DND-41 (cell line): ENCODE data around the gene PTPRN2.

Experiments used
- ATAC-seq: fragments of 200-7000 bp; cut with Tn5 transposase; 3 replicates; pipeline ENCODE4 v1.9.1; 2021; ENCODE audit warnings: low read depth; ENCODE audit not compliant: insufficient read depth
- DNase-seq: peaks from one replicate; pipeline ENCODE4 v3.0.0-alpha.2; 2020
- H2AFZ ChIP-seq: 2 replicates; pipeline ENCODE4 v1.6.0; 2012; ENCODE audit warnings: low read depth, low read length
- H3K27ac ChIP-seq: 2 replicates; pipeline ENCODE4 v1.5.1; 2012; ENCODE audit warnings: low read length, inconsistent platforms
- H3K27me3 ChIP-seq: fragments of 200-600 bp; sonication (generic); 2 replicates; pipeline ENCODE4 v1.6.0; 2012; ENCODE audit warnings: low read length, mild to moderate bottlenecking, inconsistent platforms; ENCODE audit not compliant: insufficient read depth, poor library complexity
- H3K36me3 ChIP-seq: 2 replicates; pipeline ENCODE4 v1.5.1; 2012; ENCODE audit warnings: low read length, inconsistent platforms; ENCODE audit not compliant: insufficient read depth
- H3K4me1 ChIP-seq: 2 replicates; pipeline ENCODE4 v1.5.1; 2012; ENCODE audit warnings: mild to moderate bottlenecking, low read length; ENCODE audit not compliant: insufficient read depth
- H3K4me2 ChIP-seq: 2 replicates; pipeline ENCODE4 v1.6.0; 2012; ENCODE audit warnings: mild to moderate bottlenecking, moderate library complexity, low read length, inconsistent platforms; ENCODE audit not compliant: insufficient read depth
- H3K4me3 ChIP-seq, 2 experiments: fragments of 200-600 bp in 1 of 2; shearing (Covaris generic) in 1 of 2; 2 replicates each; pipeline ENCODE4 v1.5.1; 2012 to 2016; ENCODE audit warnings: inconsistent platforms in 2 of 2, low read length in 2 of 2, mild to moderate bottlenecking in 2 of 2, low read depth in 1 of 2, moderate library complexity in 1 of 2
- H3K79me2 ChIP-seq: 2 replicates; pipeline ENCODE4 v1.6.0; 2012; ENCODE audit warnings: low read length, inconsistent platforms; ENCODE audit not compliant: insufficient read depth
- H3K9ac ChIP-seq: 2 replicates; pipeline ENCODE4 v1.6.0; 2012; ENCODE audit warnings: low read depth, mild to moderate bottlenecking, inconsistent platforms, low read length, moderate library complexity
- H3K9me3 ChIP-seq: 2 replicates; pipeline ENCODE4 v1.5.1; 2012; ENCODE audit warnings: low read length, moderate library complexity, mild to moderate bottlenecking, inconsistent platforms; ENCODE audit not compliant: insufficient read depth, severe bottlenecking
- H4K20me1 ChIP-seq: 2 replicates; pipeline ENCODE4 v1.6.0; 2012; ENCODE audit warnings: low read length; ENCODE audit not compliant: insufficient read depth
- EZH2 ChIP-seq: IDR thresholded peaks from 3 replicates; pipeline ENCODE4 v1.6.1; 2012; ENCODE audit warnings: borderline replicate concordance, low read depth, mild to moderate bottlenecking, moderate library complexity, low read length, inconsistent platforms; ENCODE audit not compliant: severe bottlenecking
- TF ChIP-seq, protein P1 (sequence below): IDR thresholded peaks from 2 replicates; pipeline ENCODE4 v1.5.1; 2012; ENCODE audit warnings: borderline replicate concordance, low read length, moderate library complexity, mild to moderate bottlenecking; ENCODE audit not compliant: poor library complexity, severe bottlenecking; ENCODE audit errors: extremely low read depth

The PTPRN2 gene

DNA sequence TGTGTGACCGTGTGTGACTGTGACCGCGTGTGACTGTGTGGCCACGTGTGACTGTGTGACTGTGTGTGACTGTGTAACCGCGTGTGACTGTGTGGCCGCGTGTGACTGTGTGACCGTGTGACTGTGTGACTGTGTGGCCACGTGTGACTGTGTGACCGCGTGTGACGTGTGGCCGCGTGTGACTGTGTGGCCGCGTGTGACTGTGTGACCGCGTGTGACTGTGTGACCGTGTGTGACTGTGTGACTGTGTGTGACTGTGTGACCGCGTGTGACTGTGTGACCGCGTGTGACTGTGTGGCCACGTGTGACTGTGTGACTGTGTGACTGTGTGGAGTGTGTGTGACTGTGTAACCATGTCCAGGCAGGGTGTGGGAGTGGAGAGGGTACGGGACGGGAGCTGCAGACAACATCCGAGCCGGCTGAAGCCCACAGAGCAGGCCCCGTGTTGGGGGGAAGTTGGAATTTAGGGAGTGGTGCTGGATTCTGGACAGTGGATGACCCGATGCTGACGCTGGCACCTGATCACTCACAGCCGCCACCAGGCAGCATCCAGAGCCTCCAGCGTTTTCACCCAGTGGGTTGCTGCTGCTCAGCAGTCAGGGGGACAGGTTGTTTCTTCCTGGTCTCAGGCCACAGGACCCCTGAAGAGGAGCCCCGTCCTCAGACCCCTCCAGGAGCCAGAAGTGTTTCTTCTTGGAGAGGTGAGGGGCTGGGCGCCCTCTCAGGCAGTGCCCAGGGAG, 747.3 kb downstream of the PTPRN2 start:
- Histone ChIP-seq H3K27me3 (peaks cover 13% of the 10 kb centered on the region), H3K27ac (no peak overlapping the region), H4K20me1 (no peaks in the 10 kb centered on the region)

GRCh38 chr7:157839672-157840167, 747.9 kb downstream of the PTPRN2 start:
- Histone ChIP-seq H3K27ac (no peak overlapping the region), H4K20me1 (no peaks in the 10 kb centered on the region), H3K4me1 (no peaks in the 10 kb centered on the region), H3K4me2 (no peak overlapping the region), H2AFZ (no peak overlapping the region), H3K36me3 (no peaks in the 10 kb centered on the region), H3K4me3 (no peak overlapping the region), H3K79me2 (no peaks in the 10 kb centered on the region), H3K27me3 (peaks cover 10% of the 10 kb centered on the region), H3K9me3 (peaks cover 7% of the 10 kb centered on the region), H3K9ac (no peak overlapping the region)
- TF ChIP-seq, protein P1, sequence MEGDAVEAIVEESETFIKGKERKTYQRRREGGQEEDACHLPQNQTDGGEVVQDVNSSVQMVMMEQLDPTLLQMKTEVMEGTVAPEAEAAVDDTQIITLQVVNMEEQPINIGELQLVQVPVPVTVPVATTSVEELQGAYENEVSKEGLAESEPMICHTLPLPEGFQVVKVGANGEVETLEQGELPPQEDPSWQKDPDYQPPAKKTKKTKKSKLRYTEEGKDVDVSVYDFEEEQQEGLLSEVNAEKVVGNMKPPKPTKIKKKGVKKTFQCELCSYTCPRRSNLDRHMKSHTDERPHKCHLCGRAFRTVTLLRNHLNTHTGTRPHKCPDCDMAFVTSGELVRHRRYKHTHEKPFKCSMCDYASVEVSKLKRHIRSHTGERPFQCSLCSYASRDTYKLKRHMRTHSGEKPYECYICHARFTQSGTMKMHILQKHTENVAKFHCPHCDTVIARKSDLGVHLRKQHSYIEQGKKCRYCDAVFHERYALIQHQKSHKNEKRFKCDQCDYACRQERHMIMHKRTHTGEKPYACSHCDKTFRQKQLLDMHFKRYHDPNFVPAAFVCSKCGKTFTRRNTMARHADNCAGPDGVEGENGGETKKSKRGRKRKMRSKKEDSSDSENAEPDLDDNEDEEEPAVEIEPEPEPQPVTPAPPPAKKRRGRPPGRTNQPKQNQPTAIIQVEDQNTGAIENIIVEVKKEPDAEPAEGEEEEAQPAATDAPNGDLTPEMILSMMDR = no peak
- TF ChIP-seq EZH2 = no peak
- DNase-seq (no peak), ATAC-seq (no peak)

More for the DNA sequence above, 747.3 kb downstream of the PTPRN2 start:
- no peak overlapping the region for H3K4me3 ChIP-seq
- no peak overlapping the region for H3K9ac ChIP-seq
- H2AFZ ChIP-seq = no peak overlapping the region
- DNase-seq (no peak), ATAC-seq (no peak)
- peaks cover 7% of the 10 kb centered on the region for H3K9me3 ChIP-seq
- no peaks in the 10 kb centered on the region for H3K36me3 ChIP-seq
- no peaks in the 10 kb centered on the region for H3K4me1 ChIP-seq
- no peaks in the 10 kb centered on the region for H3K79me2 ChIP-seq
- no peak overlapping the region for H3K4me2 ChIP-seq
- TF ChIP-seq, protein P1 = no peak
- TF ChIP-seq EZH2 = no peak

GRCh38 chr7:157839226-157839625, 748.4 kb downstream of the PTPRN2 start:
- Histone ChIP-seq H3K4me3 (no peak overlapping the region), H3K9me3 (peaks cover 7% of the 10 kb centered on the region), H3K9ac (no peak overlapping the region), H3K4me2 (no peak overlapping the region), H2AFZ (no peak overlapping the region), H3K27me3 (peaks cover 10% of the 10 kb centered on the region), H3K4me1 (no peaks in the 10 kb centered on the region), H3K36me3 (no peaks in the 10 kb centered on the region), H3K79me2 (no peaks in the 10 kb centered on the region), H4K20me1 (no peaks in the 10 kb centered on the region), H3K27ac (no peak overlapping the region)
- ATAC-seq (no peak), DNase-seq (no peak)
- TF ChIP-seq, protein P1 = no peak
- TF ChIP-seq EZH2 = no peak
